Peyer's patch (tissue), 4 donors: Measurements from ENCODE around the gene FAR1.

Source experiments
- CTCF ChIP-seq, 6 experiments: fragments of 450-650 bp in 4 of 6; fragments of 200-600 bp in 2 of 6; sonication (generic) in 1 of 6; IDR thresholded peaks; one replicate each; pipeline ENCODE4 v1.5.1; 2017 to 2019; ENCODE audit warnings: antibody characterized with exemption in 6 of 6, mild to moderate bottlenecking in 3 of 6, moderate library complexity in 1 of 6
- POLR2A ChIP-seq, 2 donors: fragments of 450-650 bp; IDR thresholded peaks; one replicate each; pipeline ENCODE4 v1.5.1; 2017; ENCODE audit warnings: antibody characterized with exemption in 2 of 2, mild to moderate bottlenecking in 2 of 2, moderate library complexity in 2 of 2

- TF ChIP-seq CTCF (IDR thresholded peaks at IDR 0.05) = no peak
- no peak for TF ChIP-seq POLR2A (IDR thresholded peaks at IDR 0.05)
Observed at GRCh38 chr11:13771151-13771550, 102.7 kb downstream of the FAR1 start.
